Tibial artery (tissue), 4 donors: Measurements from ENCODE around the gene WNT9A.

Source experiments
- DNase-seq, 2 donors: peaks; one replicate each; pipeline ENCODE4 v3.0.0-alpha.2; 2019
- H3K27ac ChIP-seq, 2 donors: fragments of 200-600 bp; sonication (generic) in 1 of 2; 1 replicate in 1 of 2; 2 replicates in 1 of 2; pipeline ENCODE4 v1.5.1; 2018 to 2019; ENCODE audit warnings: mild to moderate bottlenecking in 1 of 2
- H3K27me3 ChIP-seq, 2 donors: fragments of 200-600 bp; sonication (generic) in 1 of 2; one replicate each; pipeline versions ENCODE4 v1.5.1 to v1.6.0; 2016 to 2019
- H3K36me3 ChIP-seq, 3 donors: fragments of 200-600 bp; sonication (generic) in 2 of 3; one replicate each; pipeline ENCODE4 v1.5.1; 2016 to 2019; ENCODE audit warnings: mild to moderate bottlenecking in 2 of 3
- H3K4me1 ChIP-seq, 4 donors: fragments of 200-600 bp; sonication (generic) in 2 of 4; 1 replicate in 3 of 4; 2 replicates in 1 of 4; pipeline ENCODE4 v1.5.1; 2016 to 2019
- H3K4me3 ChIP-seq, 2 donors: fragments of 200-600 bp; sonication (generic) in 1 of 2; 1 replicate in 1 of 2; 2 replicates in 1 of 2; pipeline ENCODE4 v1.5.1; 2018 to 2019; ENCODE audit warnings: mild to moderate bottlenecking in 2 of 2
- H3K9me3 ChIP-seq, 3 donors: fragments of 200-600 bp; sonication (generic) in 1 of 3; one replicate each; pipeline ENCODE4 v1.5.1; 2016 to 2019
- intact Hi-C: fragments of 100-400 bp; cut with DNase I; formaldehyde crosslinking; loops from one replicate; pipeline ENCODE4 v1.15.0; 2023; ENCODE audit warnings: low total_unique reads
- TF ChIP-seq, protein P1 (sequence below), 2 experiments: fragments of 200-600 bp in 1 of 2; fragments of 450-650 bp in 1 of 2; IDR thresholded peaks; one replicate each; pipeline ENCODE4 v1.5.1; 2017 to 2019; ENCODE audit warnings: antibody characterized with exemption in 2 of 2, mild to moderate bottlenecking in 1 of 2, moderate library complexity in 1 of 2

Gene WNT9A

DNA sequence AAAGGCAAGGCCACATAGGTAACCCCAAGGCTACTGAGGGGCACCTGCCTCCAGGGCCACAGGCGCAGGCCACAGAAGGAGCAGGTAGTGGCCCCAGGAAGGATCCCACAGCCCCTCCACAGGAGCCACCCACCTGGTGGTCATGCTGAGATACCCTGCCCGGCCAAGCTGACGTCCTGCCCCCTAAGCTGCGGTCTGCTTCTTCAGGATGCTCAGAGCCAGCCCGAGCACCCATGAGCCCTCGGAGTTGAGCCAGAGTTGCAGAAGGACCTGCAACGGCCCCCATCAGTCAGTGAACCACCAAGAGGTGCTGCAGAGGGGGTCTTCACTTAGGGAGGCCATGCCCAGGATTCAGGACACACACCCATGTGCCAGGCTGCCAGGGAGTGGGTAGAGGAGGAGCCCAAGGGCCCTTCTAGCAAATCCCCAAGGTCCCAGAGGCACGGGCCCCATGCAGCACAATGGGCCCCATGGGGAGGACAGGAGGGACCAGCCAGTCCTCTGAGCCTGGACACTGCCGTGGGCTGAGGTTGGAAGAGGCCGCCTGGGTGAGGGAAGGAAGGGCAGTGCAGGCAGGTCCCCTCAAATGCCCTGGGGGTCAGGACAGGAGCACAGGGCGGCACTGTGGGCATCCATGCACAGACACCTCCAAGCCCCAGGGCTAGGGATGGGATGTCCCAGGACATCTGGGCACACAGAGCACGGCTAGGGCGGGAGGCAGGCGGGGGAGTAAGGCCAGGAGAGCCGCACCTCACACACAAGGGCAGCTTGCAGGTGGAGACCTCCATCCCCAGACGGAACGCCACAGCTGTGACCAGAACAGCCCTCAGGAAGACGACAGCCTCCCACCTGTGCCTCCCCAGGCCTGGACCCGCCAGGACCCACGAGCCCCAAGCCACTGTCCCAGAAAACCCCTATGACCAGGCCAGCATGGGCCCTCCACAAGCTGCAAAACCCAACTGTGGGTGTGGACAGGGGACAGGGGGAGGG, 20.5 kb downstream of the WNT9A start:
- Histone ChIP-seq H3K27ac (no peak overlapping the region), H3K4me1 (peaks cover 0 to 2% (median 0%) of the 10 kb centered on the region in 4 donors), H3K9me3 (no peaks in the 10 kb centered on the region), H3K27me3 (no peaks in the 10 kb centered on the region), H3K36me3 (no peaks in the 10 kb centered on the region), H3K4me3 (no peak overlapping the region)
- TF ChIP-seq, protein P1, sequence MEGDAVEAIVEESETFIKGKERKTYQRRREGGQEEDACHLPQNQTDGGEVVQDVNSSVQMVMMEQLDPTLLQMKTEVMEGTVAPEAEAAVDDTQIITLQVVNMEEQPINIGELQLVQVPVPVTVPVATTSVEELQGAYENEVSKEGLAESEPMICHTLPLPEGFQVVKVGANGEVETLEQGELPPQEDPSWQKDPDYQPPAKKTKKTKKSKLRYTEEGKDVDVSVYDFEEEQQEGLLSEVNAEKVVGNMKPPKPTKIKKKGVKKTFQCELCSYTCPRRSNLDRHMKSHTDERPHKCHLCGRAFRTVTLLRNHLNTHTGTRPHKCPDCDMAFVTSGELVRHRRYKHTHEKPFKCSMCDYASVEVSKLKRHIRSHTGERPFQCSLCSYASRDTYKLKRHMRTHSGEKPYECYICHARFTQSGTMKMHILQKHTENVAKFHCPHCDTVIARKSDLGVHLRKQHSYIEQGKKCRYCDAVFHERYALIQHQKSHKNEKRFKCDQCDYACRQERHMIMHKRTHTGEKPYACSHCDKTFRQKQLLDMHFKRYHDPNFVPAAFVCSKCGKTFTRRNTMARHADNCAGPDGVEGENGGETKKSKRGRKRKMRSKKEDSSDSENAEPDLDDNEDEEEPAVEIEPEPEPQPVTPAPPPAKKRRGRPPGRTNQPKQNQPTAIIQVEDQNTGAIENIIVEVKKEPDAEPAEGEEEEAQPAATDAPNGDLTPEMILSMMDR (IDR thresholded peaks at IDR 0.05) = no peak
- intact Hi-C loops = no loop called here
- no peak for DNase-seq

DNA sequence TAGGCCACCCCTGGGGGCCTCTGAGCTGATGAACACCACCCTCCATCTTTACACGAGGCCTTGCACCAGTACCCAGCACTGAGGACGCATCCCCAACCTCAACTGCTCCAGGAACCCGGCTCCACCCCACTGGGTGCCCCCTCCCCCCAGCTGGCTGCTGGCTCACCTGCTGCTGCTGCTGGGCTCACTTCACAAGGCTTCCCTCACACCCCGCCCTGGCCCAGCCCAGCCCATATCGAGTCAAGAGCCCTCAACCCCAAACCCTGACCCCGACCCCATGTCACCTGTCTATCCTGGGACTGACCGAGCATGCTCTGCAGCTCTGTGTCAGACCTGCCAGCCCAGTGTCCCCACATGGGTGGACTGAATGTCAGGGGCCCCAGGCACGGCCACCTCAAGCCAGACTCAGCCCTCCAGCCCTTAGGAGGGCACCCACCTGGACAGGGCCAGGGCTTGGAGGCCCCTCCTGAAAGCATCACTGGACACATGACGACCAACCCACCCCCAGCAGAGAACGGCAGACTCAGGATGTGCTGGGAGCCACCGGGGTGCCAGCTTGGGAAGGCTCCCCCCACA, 21.4 kb downstream of the WNT9A start:
- H3K27me3 ChIP-seq = no peaks in the 10 kb centered on the region
- H3K4me3 ChIP-seq = no peak overlapping the region
- H3K4me1 ChIP-seq = peaks cover 0 to 2% (median 0%) of the 10 kb centered on the region in 4 donors
- no peaks in the 10 kb centered on the region for H3K9me3 ChIP-seq
- no peak overlapping the region for H3K27ac ChIP-seq
- intact Hi-C loops = no loop called here
- TF ChIP-seq, protein P1 (IDR thresholded peaks at IDR 0.05) = no peak
- H3K36me3 ChIP-seq = peaks cover 0 to 5% (median 0%) of the 10 kb centered on the region in 3 donors
- DNase-seq = no peak

DNA sequence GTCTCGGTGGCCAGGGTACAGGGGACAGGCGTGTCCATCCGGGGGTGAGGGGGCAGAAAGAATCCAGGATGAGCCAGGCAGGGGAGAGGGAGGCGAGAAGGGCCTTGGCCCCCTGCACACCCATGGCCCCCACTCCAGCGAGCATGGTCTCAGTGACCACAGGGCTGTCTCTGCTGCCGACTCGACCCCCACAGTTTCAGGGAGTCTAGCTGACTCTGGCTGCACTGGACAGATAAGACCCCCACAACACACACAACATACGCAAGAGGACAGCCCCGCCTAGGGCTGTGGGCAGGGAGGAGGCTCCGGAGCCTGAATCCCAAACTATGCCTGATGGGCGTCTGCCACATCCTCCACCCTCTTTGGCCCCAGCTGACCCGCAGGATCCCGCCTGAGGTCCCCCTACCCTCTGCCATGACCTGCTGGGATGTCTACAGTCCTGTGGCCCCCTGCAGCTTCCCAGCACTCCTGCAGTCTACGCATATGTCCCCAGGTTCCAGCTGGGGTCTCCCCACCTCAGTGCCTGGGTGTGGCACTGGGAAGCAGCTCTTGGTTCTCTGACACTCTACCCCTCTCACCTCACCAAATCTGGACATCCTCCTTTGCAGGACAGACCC, 22.0 kb downstream of the WNT9A start:
- TF ChIP-seq, protein P1 (IDR thresholded peaks at IDR 0.05) = no peak
- intact Hi-C loops = no loop called here
- no peaks in the 10 kb centered on the region for H3K9me3 ChIP-seq

DNA sequence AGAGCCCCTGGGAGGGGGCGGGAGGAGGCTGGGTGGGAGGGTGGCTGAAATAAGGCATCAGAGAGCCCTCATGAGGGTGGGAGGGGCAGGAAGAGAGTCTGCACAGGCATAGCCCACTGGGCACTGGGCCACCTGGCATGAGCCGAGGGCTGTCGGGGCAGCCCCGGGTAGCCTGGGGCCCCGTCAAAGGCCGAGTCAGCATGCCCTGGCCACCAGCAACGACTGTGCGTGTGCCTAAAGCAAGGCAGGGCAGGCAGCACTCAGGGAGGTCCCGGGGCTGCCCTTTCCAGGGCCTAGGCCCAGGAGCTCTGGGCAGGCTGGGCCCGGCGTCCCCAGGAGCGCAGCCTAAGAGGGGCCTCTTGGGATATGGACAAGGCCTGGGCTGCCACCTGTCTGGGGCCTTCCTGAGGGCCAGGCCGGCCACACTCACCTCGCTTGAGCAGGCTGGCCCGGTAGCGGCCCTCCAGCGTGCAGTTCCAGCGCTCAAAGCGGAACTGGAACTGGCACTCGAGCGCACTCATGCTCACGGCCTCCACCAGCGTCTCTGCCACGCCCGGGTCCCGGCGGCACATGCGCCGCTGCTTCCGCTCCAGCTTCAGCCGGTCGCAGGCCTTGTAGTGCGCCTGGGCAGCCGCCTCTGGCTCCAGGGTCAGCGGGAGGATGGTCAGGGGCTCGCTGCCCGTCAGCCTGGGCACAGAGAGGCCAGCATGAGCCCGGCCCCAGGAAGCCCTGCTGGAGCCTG, 22.7 kb downstream of the WNT9A start:
- H3K36me3 ChIP-seq = peaks cover 0 to 14% (median 4%) of the 10 kb centered on the region in 3 donors
- H3K27me3 ChIP-seq = no peaks in the 10 kb centered on the region
- peaks cover 0 to 2% (median 0%) of the 10 kb centered on the region in 4 donors for H3K4me1 ChIP-seq
- no peak for DNase-seq
- H3K27ac ChIP-seq = no peak overlapping the region
- H3K9me3 ChIP-seq = no peaks in the 10 kb centered on the region
- intact Hi-C loops = no loop called here
- TF ChIP-seq, protein P1 (IDR thresholded peaks at IDR 0.05) = no peak
- H3K4me3 ChIP-seq = no peak overlapping the region

More for the DNA sequence above, 22.0 kb downstream of the WNT9A start:
- H3K36me3 ChIP-seq = peaks cover 0 to 11% (median 4%) of the 10 kb centered on the region in 3 donors
- H3K27ac ChIP-seq = no peak overlapping the region
- DNase-seq = no peak
- peaks cover 0 to 2% (median 0%) of the 10 kb centered on the region in 4 donors for H3K4me1 ChIP-seq
- no peaks in the 10 kb centered on the region for H3K27me3 ChIP-seq
- H3K4me3 ChIP-seq = no peak overlapping the region

DNA sequence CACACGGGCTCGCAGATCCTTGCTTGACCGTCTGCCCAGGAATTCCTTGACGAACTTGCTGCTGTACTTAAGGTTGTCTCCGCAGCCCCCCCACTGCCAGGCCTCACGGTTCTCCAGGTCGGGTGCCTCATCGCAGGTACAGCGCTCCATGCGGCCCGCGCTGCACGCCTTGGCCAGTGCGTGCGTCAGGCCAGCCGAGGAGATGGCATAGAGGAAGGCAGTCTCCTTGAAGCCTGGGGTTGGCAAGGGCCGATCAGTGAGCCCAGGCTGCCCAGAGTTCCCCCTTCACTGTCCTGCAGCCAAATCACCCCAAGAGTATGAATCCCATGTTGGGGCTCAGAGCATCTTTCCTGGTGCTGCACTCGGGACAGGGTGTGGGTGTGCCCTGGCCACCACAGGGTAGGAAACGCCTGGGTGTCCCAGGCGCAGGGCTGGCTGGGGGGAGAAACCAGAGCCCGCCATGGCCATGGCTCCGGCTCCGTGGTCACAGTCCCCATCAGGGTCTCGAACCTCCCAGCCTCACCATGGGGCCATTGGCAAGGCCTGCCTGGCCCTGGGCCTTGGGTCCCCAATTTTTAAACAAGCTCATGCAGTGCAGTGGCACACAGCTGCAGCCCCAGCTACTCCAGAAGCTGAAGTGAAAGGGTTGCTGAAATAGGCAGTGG, 23.4 kb downstream of the WNT9A start:
- intact Hi-C loops = no loop called here
- TF ChIP-seq, protein P1 (IDR thresholded peaks at IDR 0.05) = no peak
- Histone ChIP-seq H3K27me3 (no peaks in the 10 kb centered on the region), H3K27ac (no peak overlapping the region), H3K9me3 (no peaks in the 10 kb centered on the region), H3K36me3 (peaks cover 0 to 14% (median 4%) of the 10 kb centered on the region in 3 donors), H3K4me3 (no peak overlapping the region), H3K4me1 (peaks cover 0 to 2% (median 0%) of the 10 kb centered on the region in 4 donors)
- no peak for DNase-seq
